HG02870 (cell line): Measurements from ENCODE around the gene ATG4B.

Source experiments
- ATAC-seq: cut with Tn5 transposase; IDR thresholded peaks from one replicate; pipeline ENCODE4 v1.9.1; 2021; ENCODE audit warnings: mild to moderate bottlenecking, moderate library complexity; ENCODE audit not compliant: unreplicated experiment

ATG4B gene

DNA sequence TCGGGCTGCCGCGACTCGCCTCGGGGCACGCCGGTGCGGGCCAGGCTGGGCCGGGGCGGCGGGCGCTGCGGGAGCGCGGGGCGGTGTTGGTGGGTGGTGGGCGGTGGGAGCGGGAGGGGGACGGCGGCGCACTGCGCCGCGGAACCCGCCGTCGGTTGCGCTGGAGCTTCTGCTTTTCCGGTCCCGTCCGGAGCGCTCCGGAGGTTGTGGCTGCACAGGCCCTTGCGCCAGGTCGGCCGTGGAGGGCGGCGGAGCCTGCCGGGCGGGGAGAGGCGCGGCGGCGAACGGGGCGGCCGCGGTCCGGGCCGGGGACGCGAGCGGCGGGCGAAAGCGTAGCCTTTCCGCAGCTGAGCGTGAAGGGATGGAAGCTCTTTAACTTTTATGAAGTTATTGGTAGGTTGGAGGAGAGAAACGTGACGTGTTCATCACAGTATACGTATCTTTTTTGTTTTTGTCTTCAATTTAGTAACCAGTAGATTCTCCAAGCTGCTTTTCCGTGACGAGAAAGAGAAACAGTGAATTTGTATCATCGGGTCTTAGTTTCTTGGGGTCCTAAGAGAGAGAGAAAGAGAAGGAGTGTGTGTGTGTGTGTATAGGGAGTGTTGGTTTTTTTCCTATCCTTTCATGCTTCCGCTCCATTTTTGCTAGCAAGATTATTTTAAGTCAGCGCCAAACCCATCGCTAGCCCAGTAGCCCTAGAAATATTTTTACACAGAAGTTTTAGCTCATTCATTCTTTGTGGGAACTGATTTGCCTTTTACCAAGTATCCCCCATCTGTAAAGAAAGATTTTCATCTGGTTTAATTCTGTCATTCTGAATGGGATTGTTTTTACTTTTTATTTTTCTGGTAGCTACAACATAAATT is 535 bp downstream of the ATG4B start:
- peak; percentile 17 for ATAC-seq

DNA sequence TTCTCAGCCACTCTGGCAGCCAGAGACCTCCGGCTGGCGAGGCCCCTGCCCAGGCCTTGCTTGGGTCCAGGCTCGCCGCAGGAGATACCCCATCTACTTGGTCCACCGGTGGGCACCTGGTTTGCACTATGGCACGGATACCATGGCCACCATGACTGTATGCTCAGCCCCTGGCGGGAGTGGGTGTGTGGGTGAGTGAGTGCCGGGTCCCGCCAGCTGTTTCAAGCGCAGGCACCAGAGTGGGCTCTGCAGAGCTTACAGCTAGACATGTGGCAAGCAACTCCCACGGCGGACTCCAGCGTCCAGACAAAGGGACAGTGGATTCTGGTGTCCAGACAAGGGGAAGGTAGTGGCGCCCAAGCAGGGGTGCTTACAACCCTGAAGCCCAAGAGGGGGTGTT is 1.4 kb downstream of the ATG4B start:
- no peak for ATAC-seq

DNA sequence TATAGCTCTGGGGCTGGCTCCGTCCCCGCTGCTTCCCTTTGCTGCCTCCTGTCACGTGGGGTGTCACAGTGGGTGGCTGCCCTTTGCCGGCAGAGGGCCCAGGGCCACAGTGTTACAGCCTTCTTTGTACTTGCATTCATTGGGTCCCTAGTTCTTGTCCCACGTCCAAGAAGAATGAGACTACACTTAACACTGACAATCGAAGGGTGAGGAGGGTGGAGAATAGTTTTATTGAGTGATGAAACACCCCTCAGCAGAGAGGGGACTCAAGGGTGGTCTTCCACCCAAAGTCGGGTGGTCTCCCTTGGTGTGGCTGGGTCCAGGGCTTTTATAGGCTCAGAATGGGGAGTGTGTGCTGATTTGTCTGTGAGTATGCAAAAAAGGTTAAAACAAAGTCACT is 1.9 kb downstream of the ATG4B start:
- ATAC-seq, result no peak

DNA sequence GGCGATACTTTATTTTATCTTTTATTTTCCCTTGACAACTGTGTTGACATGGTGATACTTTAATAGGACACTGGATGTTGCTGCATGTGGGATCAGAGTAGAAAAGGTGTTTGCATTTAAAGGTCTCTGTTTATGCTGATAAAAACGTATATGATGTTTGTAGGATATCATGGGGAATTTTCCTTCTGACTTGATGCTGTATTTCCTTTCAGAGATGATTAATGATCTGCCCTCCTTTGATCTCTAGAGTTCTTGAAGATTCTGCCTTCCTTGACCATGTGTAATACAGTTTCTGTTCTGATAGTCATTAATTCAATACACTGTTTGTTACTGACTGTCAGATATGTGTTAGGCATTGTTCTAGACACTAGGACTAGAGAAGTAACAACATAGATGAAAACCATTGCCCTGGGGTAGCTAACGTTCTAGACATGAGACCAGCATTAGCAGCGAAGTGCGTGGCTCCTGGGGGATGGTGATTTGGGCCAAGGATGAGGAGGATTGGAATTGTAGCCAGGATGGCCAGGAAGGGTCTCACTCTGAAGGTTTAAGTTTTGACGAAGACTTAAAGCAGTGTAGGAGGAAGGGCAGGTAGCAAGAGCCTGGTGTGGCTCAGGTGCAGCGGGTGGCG is 2.8 kb downstream of the ATG4B start:
- ATAC-seq, result no peak

DNA sequence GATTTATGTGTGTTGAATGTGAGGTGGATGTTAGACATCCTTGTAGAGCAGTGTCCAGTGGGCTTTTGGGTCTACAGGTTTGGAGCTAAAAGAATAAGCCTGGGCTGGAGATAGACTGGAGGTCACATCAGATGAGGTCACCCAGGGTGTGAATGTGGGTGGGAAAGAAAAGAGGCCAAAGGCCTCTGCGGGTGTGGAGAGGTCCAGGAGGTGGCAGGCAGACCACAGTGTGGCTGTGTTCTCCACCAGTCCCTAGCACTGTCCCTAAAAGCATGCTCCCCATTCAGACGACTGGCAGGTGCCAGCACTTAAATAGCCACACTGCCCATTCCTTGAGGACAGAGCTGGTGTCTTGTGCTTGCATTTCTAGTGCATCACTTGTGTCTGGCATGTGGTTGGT is 4.1 kb downstream of the ATG4B start:
- no peak for ATAC-seq

DNA sequence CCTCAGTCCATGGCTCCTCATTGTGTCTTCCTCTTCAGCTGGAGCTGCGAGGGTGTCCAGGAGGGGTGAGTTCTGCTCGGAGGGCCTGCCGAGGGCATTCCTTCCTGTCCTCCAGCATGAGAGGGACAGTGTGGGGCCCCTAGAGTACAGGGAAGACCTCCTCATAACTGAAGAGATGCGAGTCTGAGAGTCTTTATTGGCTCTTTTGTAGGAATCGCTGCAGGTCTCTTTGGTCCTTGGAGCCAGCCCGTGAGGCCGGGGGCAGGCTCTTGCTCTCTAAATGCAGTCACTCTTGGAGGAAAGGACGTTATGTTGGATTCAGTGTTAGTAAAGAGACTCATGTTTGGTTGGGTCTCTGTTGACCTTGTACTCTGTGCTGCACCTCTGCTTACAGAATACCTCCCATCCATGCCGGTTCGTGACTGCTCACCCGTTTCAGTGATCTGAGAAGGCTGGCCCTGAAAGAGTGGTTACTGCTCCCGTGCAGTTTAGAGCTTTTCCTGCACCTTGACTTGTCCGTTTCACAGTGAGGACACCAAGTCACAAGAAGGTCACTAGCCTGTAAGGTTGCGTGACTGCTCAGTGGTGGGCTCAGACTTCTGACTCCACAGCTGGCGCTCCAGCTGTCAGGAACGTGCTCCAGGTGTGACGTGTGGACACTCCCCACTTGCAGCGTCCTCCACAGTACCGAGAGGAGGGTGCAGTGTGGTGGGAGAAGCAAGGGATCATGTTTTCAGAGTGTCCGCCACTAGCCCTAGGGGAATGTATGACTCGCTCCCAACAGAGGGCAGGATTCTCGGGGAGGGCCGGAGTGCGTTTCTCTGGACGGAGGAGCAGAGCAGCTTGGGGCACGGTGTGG is 7.8 kb downstream of the ATG4B start:
- ATAC-seq, result no peak

DNA sequence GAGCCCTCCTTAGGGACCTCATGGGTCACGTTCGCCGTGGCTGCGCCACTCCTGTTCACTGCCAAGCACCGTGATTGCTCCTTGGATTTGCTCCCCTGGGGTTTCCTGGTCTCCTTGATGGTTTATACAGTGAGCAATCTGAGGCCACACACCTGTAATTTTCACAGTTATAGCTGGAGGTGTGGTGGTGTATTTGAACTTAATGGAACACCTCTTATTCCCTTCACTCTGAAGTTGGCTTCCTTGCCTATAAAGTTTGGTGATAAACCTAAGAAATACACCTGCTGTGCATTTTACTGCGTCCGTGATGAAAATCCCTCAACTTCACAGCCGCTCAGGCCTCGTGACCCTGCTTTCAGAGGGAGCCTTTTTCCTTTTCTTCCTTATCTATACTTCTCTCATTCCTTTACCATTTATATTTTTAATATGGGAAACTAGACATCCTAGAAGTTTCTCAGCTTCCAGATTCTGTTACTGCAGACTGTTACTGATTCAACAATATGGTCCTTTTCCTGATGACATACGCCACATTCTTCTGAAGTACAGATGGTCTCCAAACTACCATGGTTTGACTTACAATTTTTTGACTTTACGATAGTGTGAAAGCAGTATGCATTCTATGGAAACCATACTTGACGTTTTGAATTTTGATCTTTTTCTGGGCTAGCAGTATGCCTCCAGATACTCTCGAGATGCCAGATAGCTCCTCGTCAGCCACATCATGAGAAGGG is 8.6 kb downstream of the ATG4B start:
- no peak for ATAC-seq

DNA sequence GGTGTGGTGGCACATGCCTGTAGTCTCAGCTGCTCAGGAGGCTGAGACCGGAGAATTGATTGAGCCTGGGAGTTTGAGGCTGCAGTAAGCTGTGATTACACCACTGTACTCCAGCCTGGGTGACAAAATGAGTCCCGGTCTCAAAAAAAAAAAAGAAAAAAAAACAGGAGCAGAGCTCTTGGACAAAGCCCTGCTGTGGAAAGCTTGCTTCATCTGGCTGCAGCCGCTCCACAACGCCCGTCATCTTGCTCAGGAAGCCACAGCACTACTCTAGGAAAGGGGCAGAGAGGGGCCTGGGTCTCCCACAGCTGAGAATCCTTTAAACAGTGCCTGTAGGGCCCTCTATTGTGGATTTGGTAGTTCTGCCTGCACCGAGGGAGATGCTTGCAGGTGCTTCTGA is 11.0 kb downstream of the ATG4B start:
- no peak for ATAC-seq

DNA sequence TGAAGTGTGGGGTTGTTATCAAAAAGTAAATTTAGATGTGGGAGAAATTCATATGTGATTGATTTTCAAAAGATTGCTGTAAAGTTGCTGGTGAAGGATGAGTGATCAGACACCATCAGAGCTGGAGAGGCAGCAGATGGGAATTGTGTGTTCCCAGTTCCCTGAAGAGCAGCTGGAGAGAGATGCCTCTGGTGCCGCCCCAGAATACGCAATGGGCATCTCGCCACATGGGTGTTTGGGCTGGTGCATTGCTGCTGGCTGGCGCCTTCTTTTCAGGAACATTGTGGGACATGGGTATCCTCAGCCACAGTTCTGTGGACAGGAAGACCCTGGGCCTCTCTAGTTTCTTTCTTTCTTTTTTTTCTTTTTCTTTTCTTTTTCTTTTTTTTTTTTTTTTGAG is 11.9 kb downstream of the ATG4B start:
- ATAC-seq, result no peak

DNA sequence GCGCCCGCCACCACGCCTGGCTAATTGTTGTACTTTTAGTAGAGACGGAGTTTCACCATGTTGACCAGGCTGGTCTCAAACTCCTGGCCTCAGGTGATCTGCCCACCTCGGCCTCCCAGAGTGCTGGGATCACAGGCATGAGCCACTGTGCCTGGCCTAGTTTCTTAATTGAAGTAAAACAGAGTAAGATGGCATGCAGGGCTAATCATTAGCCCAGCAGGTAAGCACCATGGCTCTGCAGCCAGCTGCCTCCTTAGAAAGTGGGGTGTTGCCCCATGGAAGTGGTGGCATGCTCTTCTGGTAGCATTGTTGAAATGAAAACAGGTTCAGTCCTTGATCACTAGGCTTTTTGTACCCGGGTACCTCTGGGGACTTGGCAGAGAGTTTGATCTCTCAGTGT is 12.4 kb downstream of the ATG4B start:
- ATAC-seq, result no peak

DNA sequence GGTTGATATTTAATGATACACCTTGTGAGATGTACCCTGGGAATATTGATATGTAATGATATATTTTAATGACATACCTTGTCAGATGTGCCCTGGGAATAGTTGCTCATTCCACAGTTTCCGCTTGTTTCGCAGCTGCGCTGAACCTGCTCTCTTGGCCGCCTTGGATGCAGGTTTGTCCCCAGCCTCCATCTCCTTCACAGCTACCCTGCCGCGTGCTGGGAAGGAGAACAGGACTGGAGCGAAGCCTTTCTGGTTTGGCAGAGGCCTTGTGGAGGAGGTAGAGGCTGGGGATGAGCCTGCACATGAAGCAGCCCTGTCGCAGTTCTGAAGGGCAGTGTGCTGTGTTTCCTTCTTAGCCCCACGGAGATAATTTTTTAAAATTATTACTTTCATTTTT is 14.6 kb downstream of the ATG4B start:
- no peak for ATAC-seq

DNA sequence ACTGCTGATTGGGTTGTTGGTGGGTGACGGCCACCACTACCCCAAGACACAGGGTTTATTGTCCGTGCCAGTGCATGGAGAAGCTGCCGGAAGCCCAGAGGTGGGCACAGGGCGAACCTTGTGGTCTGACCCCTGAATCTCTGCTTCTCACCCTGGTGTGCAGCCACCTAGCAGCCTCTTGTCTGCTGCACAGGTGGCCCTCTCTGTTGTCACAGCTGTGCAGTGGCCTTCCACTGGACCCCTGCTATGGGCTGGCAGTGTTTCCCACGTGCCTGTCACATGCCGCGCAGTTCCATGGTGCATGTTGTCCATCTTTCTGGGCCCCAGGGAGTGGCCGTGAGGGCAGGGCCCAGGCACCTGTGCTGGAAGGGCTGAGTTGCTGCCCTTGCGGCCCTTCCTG is 15.2 kb downstream of the ATG4B start:
- no peak for ATAC-seq

DNA sequence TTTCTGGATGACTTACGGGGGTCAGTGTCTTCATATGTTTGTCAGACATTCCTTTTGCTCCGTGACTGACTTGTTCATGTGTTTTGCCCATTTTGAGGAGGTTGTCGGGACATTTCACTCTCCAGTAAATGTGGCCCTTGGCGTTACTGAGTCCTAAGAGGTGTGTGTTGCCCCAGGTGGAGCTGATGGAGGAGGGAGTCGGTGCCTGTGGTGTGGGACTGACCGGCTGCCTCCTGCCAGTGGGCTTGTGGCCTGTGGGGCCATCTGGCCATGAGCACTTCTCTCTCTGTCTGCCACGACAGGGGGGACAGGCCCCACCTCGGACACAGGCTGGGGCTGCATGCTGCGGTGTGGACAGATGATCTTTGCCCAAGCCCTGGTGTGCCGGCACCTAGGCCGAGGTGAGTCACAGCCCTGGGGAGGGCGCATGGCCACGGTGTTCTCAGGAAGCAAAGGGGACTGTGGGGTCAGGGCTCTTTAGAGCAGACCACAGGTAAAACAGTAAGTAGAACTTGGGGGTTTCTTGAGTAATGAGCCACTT is 15.8 kb downstream of the ATG4B start:
- no peak for ATAC-seq

DNA sequence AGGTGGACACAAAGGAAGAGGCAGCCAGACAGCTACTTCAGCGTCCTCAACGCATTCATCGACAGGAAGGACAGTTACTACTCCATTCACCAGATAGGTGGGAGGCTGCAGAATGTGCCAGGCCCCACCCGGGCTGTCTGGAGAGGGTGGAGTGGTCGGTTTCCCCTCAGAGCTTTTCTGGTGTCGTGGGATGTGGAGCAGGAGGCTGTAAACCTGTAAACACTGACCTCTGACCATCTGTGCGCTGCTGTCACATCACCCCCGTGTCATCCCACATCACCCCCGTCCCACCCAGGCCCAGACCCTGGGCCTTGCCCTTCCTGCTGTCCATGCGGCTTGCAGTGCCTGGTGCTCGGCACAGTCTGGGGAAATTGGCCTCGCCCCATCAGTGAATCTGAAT is 17.1 kb downstream of the ATG4B start:
- no peak for ATAC-seq

DNA sequence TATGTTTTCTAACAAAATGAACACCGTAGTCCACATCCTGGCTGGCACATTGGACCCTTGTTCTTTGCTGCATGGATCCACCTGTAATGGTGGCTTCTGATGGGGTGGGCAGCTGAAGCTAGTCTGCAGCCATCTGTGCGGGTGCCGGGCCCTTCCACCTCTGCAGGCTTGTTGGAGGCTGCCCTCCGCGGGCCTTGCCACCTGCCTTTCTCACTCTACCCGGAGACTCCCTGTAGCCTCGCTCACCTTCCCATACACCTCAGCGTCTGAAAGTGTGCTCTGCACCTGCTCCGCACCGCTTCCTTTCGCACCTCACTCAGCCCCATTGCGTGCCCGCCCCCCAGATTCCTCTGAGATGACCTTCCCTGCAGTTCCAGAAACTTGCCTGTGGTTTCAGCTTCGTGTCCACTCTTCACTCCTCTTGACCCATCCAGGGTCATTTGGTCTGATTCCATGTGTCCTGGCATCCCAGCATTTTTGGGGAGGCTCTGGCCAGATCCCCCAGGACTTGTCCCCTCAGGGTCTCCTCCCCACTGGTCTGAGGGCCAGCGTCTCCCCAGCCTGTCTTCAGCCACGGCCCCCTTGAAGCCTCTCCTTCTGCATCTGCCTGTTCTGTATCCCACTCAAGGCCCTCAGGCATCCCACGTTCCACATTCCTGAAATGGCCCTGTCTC is 18.2 kb downstream of the ATG4B start:
- ATAC-seq, result no peak

DNA sequence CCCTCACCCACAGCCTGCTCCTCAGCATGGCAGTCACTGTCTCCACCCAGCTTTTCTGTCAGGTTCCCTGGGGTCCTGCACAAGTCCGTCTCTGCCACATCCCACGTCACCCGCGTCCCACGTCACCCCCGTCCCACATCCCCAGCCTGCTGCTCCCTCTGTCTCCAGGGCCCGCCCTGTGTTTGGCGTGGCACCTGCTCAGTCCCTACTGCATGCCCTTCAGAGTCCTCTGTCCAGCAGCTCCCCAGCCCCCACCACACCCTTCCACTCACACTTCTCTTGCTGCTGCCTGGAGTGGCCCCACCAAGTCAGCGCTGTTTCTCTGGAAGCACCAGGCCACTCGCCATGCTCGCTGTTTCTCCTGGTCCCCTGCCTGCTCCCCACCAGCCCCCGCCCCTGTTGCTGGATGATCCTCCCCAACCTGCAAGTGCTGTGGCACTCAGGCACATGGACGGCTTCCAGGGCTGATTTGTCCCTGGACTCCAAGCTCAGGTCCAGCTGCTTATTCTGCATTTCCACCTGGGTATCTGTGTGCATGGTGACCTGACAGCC is 18.8 kb downstream of the ATG4B start:
- no peak for ATAC-seq

DNA sequence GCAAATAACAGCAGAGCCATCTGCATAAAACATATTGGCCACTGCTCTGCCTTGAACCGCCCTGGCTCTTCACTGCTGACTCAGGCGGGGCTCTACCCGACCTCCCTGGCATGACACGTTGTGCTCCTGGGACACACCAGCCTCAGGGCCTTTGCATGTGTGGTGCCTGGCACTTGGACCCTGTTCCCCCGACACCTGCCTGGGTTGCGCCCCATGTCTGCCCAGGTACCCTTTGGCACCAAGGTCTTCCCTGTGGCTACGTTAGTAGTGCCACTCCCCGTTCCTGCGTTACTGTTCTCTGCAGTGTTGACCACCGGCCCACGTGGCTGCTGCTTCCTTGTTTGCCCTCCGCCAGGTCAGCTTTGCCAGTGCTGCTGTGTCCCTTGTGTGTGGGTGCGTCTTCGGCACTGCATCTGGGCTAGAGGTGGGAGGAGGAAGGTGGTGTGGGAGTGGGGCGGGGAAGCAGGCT is 20.3 kb downstream of the ATG4B start:
- no peak for ATAC-seq

DNA sequence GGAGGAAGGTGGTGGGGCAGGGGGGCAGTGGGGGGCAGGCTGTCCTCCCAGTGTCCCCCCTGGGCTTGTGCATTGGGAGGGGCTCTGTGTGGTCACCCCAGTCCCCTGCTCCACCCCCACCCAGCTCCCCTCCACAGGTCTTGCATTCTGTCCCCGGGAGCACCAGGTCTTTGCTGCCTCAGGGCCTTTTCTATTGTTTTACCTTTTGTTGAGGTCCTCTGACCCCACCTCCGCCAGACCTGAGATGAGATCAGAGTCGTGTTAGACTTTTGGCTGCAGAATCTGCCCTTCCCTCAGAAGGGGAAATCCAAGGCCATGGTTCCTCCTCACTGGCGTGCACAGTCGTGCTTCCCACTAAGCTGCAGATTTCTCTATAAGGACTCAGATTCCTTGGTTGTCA is 20.8 kb downstream of the ATG4B start:
- no peak for ATAC-seq

DNA sequence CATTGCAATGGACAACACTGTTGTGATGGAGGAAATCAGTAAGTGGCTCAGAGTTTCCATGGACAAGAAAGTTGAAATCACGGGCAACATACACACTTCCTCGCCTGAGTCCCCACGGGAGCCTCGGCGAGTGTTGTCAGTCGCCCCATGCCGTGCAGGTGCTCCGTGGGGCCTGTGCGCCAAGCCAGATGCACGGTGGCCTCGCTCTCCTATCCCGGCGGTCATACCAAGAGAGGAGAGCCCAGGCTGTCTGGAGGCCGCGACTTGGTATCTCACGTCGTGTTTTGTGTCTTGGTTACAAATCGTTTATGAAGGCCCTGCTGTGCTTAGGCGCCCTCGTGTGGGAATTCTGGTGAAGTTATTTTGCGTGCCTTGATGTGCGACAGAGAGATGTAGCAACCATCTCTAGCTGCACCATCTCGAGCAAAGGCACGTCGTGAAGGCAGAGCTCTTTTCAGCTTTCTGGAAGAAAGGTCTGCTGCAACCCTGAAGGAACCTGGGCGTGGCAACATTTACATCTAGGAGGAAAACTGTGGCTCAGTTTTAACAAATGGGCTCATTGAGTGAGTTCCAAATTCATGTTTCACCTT is 21.8 kb downstream of the ATG4B start:
- no peak for ATAC-seq
